Skeletal muscle cell (primary cell): ENCODE data around the gene L3HYPDH.
"Not testable (repeated sequence)": the region's sequence is repeated elsewhere in the genome, so short reads cannot be mapped to it uniquely, and the experiment has no call there.

Source experiments
- DNase-seq: peaks from one replicate; pipeline ENCODE4 v3.0.0-alpha.2; 2010; ENCODE audit warnings: low read depth
- H3K4me3 ChIP-seq: 2 replicates; pipeline ENCODE4 v1.5.1; 2011; ENCODE audit warnings: low read depth, mild to moderate bottlenecking, control low read depth, low read length, moderate library complexity

Gene L3HYPDH

GRCh38 chr14:59481407-59481806 is 2.8 kb downstream of the L3HYPDH start:
- peak overlapping the region; percentile 11 for H3K4me3 ChIP-seq

GRCh38 chr14:59480166-59480565 is 4.0 kb downstream of the L3HYPDH start:
- no peak for DNase-seq
- no peak overlapping the region for H3K4me3 ChIP-seq

More at GRCh38 chr14:59481407-59481806, 2.8 kb downstream of the L3HYPDH start:
- DNase-seq = no peak

GRCh38 chr14:59478540-59478939 is 5.7 kb downstream of the L3HYPDH start:
- no peak for DNase-seq
- H3K4me3 ChIP-seq = no peak overlapping the region

- no peak for DNase-seq
- no peak overlapping the region for H3K4me3 ChIP-seq
These were observed 8.5 kb downstream of the L3HYPDH start for GRCh38 chr14:59475709-59476108.

GRCh38 chr14:59474172-59474571 is 10.0 kb downstream of the L3HYPDH start:
- DNase-seq = no peak
- no peak overlapping the region for H3K4me3 ChIP-seq

- H3K4me3 ChIP-seq = peak within 1 kb of the TSS; percentile 54
- DNase-seq = no peak
These were observed 18.7 kb downstream of the L3HYPDH start, which contains the start of gene GPR135 for GRCh38 chr14:59465316-59466135. Gene GPR135 (minus strand): TSS chr14:59465380. CDS start chr14:59465226, 154 bp downstream.

GRCh38 chr14:59464486-59465315 is 19.5 kb downstream of the L3HYPDH start:
- peak overlapping the region; percentile 54 for H3K4me3 ChIP-seq
- DNase-seq = no peak

- no peak for DNase-seq
- H3K4me3 ChIP-seq = peak overlapping the region; percentile 54
These were observed 20.3 kb downstream of the L3HYPDH start for GRCh38 chr14:59463787-59464485.

GRCh38 chr14:59461891-59462290 is 22.3 kb downstream of the L3HYPDH start:
- H3K4me3 ChIP-seq = no peak overlapping the region
- DNase-seq = no peak

- DNase-seq = no peak
- H3K4me3 ChIP-seq = no peak overlapping the region
These were observed 23.8 kb downstream of the L3HYPDH start for GRCh38 chr14:59460378-59460777.

GRCh38 chr14:59458486-59458885 is 25.7 kb downstream of the L3HYPDH start:
- H3K4me3 ChIP-seq = no peak overlapping the region

GRCh38 chr14:59455411-59455810 is 28.8 kb downstream of the L3HYPDH start:
- DNase-seq = peak; percentile 76
- H3K4me3 ChIP-seq = no peak overlapping the region

More at GRCh38 chr14:59458486-59458885, 25.7 kb downstream of the L3HYPDH start:
- DNase-seq = no peak

- peak; percentile 91 for DNase-seq
- no peak overlapping the region for H3K4me3 ChIP-seq
These were observed 30.1 kb downstream of the L3HYPDH start for GRCh38 chr14:59454139-59454538.

GRCh38 chr14:59451849-59452248 is 32.4 kb downstream of the L3HYPDH start:
- no peak for DNase-seq
- no peak overlapping the region for H3K4me3 ChIP-seq

- peak; percentile 18 for DNase-seq
- no peak overlapping the region for H3K4me3 ChIP-seq
These were observed 33.5 kb downstream of the L3HYPDH start for GRCh38 chr14:59450716-59451115.

GRCh38 chr14:59448673-59449072 is 35.5 kb downstream of the L3HYPDH start:
- not testable (repeated sequence) for DNase-seq, H3K4me3 ChIP-seq

GRCh38 chr14:59439256-59439965 is 44.8 kb downstream of the L3HYPDH start:
- no peak overlapping the region for H3K4me3 ChIP-seq
- DNase-seq = peak; percentile 15

GRCh38 chr14:59438195-59438647 is 46.0 kb downstream of the L3HYPDH start:
- peak; percentile 73 for DNase-seq
- no peak overlapping the region for H3K4me3 ChIP-seq

- no peak overlapping the region for H3K4me3 ChIP-seq
- DNase-seq = no peak
These were observed 48.2 kb downstream of the L3HYPDH start for GRCh38 chr14:59435987-59436386.
